Caco-2 (cell line): Measurements from ENCODE around the gene CALHM3. TPM values are rescaled to one million over a fixed set of nuclear protein-coding genes. Genes with fewer than 3 reads are reported as not detected.

Source experiments
- BruUV-seq: library from RNA; stranded (reverse); fragments of 400-500 nt; replicated peaks from 2 replicates; lab custom pipeline; 2021; lab: Mats Ljungman, UMichigan
- CTCF ChIA-PET: fragments of 300-600 bp; sonication (Branson Sonifier 250); formaldehyde crosslinking; loops from one replicate; lab custom pipeline; 2022; ENCODE audit warnings: antibody characterized with exemption; lab: Charles Lee
- POLR2A ChIA-PET: fragments of 300-600 bp; sonication (Branson Sonifier 250); formaldehyde crosslinking; loops from one replicate; lab custom pipeline; 2022; ENCODE audit warnings: antibody characterized with exemption; lab: Charles Lee
- DNase-seq, 2 experiments: peaks; one replicate each; pipeline versions ENCODE4 v3.0.0 to v3.0.0-alpha.2; 2020 to 2022
- H3K27me3 ChIP-seq: replicated peaks from 2 replicates; pipeline ENCODE4 v1.6.0; 2011; ENCODE audit warnings: low read length; ENCODE audit not compliant: control insufficient read depth, insufficient read depth
- H3K36me3 ChIP-seq: 2 replicates; pipeline ENCODE4 v1.5.1; 2011; ENCODE audit warnings: low read length; ENCODE audit not compliant: control insufficient read depth, insufficient read depth
- H3K4me1 ChIP-seq: fragments of 250-450 bp; sonication (Bioruptor Pico); 2 replicates; pipeline ENCODE4 v1.5.1; 2020; ENCODE audit warnings: mild to moderate bottlenecking
- H3K4me3 ChIP-seq: 2 replicates; pipeline ENCODE4 v1.5.1; 2011; ENCODE audit warnings: low read depth, mild to moderate bottlenecking, control low read depth, low read length
- H3K9me3 ChIP-seq: fragments of 250-450 bp; sonication (Bioruptor Pico); 2 replicates; pipeline ENCODE4 v1.5.1; 2020; ENCODE audit warnings: mild to moderate bottlenecking, moderate library complexity
- H3K27ac Mint-ChIP-seq: one replicate; pipeline ENCODE4 v1.8.0; 2022; ENCODE audit warnings: mixed read lengths; ENCODE audit not compliant: unreplicated experiment
- H3K27me3 Mint-ChIP-seq: one replicate; pipeline ENCODE4 v1.8.0; 2022; ENCODE audit warnings: mixed read lengths; ENCODE audit not compliant: insufficient read depth, unreplicated experiment
- H3K36me3 Mint-ChIP-seq: one replicate; pipeline ENCODE4 v1.8.0; 2022; ENCODE audit warnings: mild to moderate bottlenecking, mixed read lengths; ENCODE audit not compliant: insufficient read depth, unreplicated experiment
- H3K4me1 Mint-ChIP-seq: one replicate; pipeline ENCODE4 v1.8.0; 2022; ENCODE audit warnings: low read depth, mixed read lengths; ENCODE audit not compliant: unreplicated experiment
- H3K4me3 Mint-ChIP-seq: one replicate; pipeline ENCODE4 v1.8.0; 2022; ENCODE audit warnings: mild to moderate bottlenecking, moderate library complexity, mixed read lengths; ENCODE audit not compliant: unreplicated experiment
- H3K9me3 Mint-ChIP-seq: one replicate; pipeline ENCODE4 v1.8.0; 2022; ENCODE audit warnings: mixed read lengths; ENCODE audit not compliant: unreplicated experiment
- intact Hi-C: fragments of 100-400 bp; cut with micrococcal nuclease; formaldehyde crosslinking; loops from one replicate; pipeline ENCODE4 v1.10.0; 2022; ENCODE audit not compliant: unreplicated experiment
- total RNA-seq: library from RNA; stranded (reverse); gene quantifications from 2 replicates; pipeline ENCODE4 v1.2.3, GENCODE V29; 2022
- TF ChIP-seq, protein P1 (sequence below), 2 experiments: fragments of 200-600 bp in 1 of 2; IDR thresholded peaks; 1 replicate in 1 of 2; 2 replicates in 1 of 2; pipeline versions ENCODE4 v1.5.1 to v1.8.0; 2011 to 2022; ENCODE audit warnings: antibody characterized with exemption in 1 of 2, control low read depth in 1 of 2, inconsistent platforms in 1 of 2, low read depth in 1 of 2, low read length in 1 of 2, mild to moderate bottlenecking in 1 of 2, moderate library complexity in 1 of 2; ENCODE audit not compliant: insufficient read depth in 1 of 2, severe bottlenecking in 1 of 2, unreplicated experiment in 1 of 2

CALHM3 gene
- total RNA-seq, 1 experiment from 2014 or later = 0.18 TPM

DNA sequence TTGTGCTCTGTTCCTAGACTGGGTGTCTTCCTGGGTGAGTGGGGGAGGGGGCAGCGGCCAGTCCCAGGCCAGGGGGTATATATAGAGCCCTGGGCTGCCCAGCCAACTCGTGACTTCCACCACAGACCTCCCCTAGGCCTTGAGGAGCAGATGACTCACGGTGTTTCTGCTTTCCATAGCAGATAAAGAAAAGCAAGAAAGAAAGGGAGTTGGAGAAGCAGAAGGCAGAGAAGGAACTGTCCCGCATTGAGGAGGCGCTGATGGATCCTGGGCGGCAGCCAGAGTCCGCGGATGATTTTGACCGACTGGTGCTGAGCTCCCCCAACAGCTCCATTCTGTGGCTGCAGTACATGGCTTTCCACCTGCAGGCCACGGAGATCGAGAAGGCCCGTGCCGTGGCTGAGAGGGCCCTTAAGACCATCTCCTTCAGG is 37.0 kb downstream of the CALHM3 start:
- Mint-ChIP-seq H3K4me1 (no peaks in the 10 kb centered on the region), H3K36me3 (peaks cover 83% of the 10 kb centered on the region), H3K27me3 (no peaks in the 10 kb centered on the region), H3K4me3 (no peak overlapping the region), H3K9me3 (no peaks in the 10 kb centered on the region), H3K27ac (no peak overlapping the region)
- CTCF ChIA-PET = interaction anchor here (0.5 kb wide), 1 partner anchor 21 kb away, joined by 3 read pairs; no protein-coding TSS in a partner anchor
- Histone ChIP-seq H3K36me3 (peaks cover 8% of the 10 kb centered on the region), H3K4me1 (no peaks in the 10 kb centered on the region), H3K9me3 (no peaks in the 10 kb centered on the region), H3K27me3 (no peaks in the 10 kb centered on the region), H3K4me3 (no peak overlapping the region)
- DNase-seq = no peak
- BruUV-seq = no TSS peak
- POLR2A ChIA-PET = no interaction called here
- TF ChIP-seq, protein P1, sequence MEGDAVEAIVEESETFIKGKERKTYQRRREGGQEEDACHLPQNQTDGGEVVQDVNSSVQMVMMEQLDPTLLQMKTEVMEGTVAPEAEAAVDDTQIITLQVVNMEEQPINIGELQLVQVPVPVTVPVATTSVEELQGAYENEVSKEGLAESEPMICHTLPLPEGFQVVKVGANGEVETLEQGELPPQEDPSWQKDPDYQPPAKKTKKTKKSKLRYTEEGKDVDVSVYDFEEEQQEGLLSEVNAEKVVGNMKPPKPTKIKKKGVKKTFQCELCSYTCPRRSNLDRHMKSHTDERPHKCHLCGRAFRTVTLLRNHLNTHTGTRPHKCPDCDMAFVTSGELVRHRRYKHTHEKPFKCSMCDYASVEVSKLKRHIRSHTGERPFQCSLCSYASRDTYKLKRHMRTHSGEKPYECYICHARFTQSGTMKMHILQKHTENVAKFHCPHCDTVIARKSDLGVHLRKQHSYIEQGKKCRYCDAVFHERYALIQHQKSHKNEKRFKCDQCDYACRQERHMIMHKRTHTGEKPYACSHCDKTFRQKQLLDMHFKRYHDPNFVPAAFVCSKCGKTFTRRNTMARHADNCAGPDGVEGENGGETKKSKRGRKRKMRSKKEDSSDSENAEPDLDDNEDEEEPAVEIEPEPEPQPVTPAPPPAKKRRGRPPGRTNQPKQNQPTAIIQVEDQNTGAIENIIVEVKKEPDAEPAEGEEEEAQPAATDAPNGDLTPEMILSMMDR (IDR thresholded peaks at IDR 0.05; ENCODE audit: insufficient read depth in 1 of 2, low read depth in 1 of 2, low read length in 1 of 2, severe bottlenecking in 1 of 2, unreplicated experiment in 1 of 2) = no peak
- intact Hi-C loops = no loop called here

- no TSS peak for BruUV-seq
- Histone ChIP-seq H3K27me3 (no peaks in the 10 kb centered on the region), H3K4me3 (no peak overlapping the region), H3K9me3 (no peaks in the 10 kb centered on the region), H3K36me3 (peaks cover 8% of the 10 kb centered on the region), H3K4me1 (no peaks in the 10 kb centered on the region)
- Mint-ChIP-seq H3K9me3 (no peaks in the 10 kb centered on the region), H3K36me3 (peaks cover 88% of the 10 kb centered on the region), H3K27me3 (no peaks in the 10 kb centered on the region), H3K4me3 (no peak overlapping the region), H3K4me1 (no peaks in the 10 kb centered on the region), H3K27ac (no peak overlapping the region)
- TF ChIP-seq, protein P1 (IDR thresholded peaks at IDR 0.05; ENCODE audit: insufficient read depth in 1 of 2, low read depth in 1 of 2, low read length in 1 of 2, severe bottlenecking in 1 of 2, unreplicated experiment in 1 of 2) = no peak
- DNase-seq = no peak
- CTCF ChIA-PET = no interaction called here
- intact Hi-C loops = no loop called here
- POLR2A ChIA-PET = no interaction called here
Measured at GRCh38 chr10:103441611-103442010, 37.4 kb downstream of the CALHM3 start.

DNA sequence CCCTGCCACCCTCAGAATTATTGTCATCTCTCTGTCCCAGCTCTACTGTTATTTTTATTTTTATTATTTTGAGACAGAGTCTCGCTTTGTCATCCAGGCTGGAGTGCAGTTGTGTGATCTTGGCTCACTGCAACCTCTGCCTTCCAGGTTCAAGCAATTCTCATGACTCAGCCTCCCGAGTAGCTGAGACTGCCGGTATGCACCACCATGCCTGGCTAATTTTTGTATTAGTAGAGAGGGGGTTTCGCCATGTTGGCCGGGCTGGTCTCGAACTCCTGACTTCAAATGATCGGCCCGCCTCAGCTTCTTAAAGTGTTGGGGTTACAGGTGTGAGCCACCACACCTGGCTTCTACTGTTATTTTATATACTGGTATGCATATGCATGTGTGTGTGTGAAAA is 37.8 kb downstream of the CALHM3 start:
- H3K4me3 Mint-ChIP-seq = no peak overlapping the region
- H3K4me1 ChIP-seq = no peaks in the 10 kb centered on the region
- TF ChIP-seq, protein P1 (IDR thresholded peaks at IDR 0.05; ENCODE audit: insufficient read depth in 1 of 2, low read depth in 1 of 2, low read length in 1 of 2, severe bottlenecking in 1 of 2, unreplicated experiment in 1 of 2) = no peak
- no TSS peak for BruUV-seq
- H3K4me3 ChIP-seq = no peak overlapping the region
- intact Hi-C loops = no loop called here
- H3K27me3 ChIP-seq = no peaks in the 10 kb centered on the region
- peaks cover 90% of the 10 kb centered on the region for H3K36me3 Mint-ChIP-seq
- H3K4me1 Mint-ChIP-seq = no peaks in the 10 kb centered on the region
- POLR2A ChIA-PET = no interaction called here
- H3K9me3 ChIP-seq = no peaks in the 10 kb centered on the region
- no peak overlapping the region for H3K27ac Mint-ChIP-seq
- CTCF ChIA-PET = no interaction called here
- H3K27me3 Mint-ChIP-seq = no peaks in the 10 kb centered on the region
- no peak for DNase-seq
- H3K36me3 ChIP-seq = peaks cover 8% of the 10 kb centered on the region
- H3K9me3 Mint-ChIP-seq = no peaks in the 10 kb centered on the region
